HG03354 (cell line): ENCODE results near the gene OR10W1.

Source experiments
- ATAC-seq: cut with Tn5 transposase; IDR thresholded peaks from one replicate; pipeline ENCODE4 v1.9.1; 2021; ENCODE audit warnings: mild to moderate bottlenecking; ENCODE audit not compliant: unreplicated experiment, poor library complexity, severe bottlenecking

Gene OR10W1, protein sequence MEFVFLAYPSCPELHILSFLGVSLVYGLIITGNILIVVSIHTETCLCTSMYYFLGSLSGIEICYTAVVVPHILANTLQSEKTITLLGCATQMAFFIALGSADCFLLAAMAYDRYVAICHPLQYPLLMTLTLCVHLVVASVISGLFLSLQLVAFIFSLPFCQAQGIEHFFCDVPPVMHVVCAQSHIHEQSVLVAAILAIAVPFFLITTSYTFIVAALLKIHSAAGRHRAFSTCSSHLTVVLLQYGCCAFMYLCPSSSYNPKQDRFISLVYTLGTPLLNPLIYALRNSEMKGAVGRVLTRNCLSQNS

DNA sequence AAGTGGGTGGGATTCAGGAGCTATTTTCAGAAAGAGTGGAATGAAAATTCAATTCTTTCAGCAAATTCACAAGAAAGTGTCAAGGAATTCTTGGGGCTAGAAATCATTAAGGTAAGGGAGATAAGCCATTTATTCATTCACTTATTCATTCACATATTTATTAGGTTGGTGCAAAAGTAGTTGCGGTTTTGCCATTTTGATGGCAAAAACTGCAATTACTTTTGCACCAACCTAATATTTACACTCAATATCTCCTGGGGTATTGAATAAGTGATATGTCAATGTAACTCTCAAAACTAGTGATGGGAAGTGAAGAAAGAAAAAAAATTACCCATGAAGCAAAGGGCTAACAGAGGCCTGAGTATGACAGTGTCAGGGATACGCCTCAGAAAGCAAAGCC, at the start of gene OR10W1:
Gene OR10W1, minus strand, starts transcription at position 119 of the 400 bp plus-strand sequence. CDS start 402 bp downstream, outside the sequence.
- no peak for ATAC-seq

DNA sequence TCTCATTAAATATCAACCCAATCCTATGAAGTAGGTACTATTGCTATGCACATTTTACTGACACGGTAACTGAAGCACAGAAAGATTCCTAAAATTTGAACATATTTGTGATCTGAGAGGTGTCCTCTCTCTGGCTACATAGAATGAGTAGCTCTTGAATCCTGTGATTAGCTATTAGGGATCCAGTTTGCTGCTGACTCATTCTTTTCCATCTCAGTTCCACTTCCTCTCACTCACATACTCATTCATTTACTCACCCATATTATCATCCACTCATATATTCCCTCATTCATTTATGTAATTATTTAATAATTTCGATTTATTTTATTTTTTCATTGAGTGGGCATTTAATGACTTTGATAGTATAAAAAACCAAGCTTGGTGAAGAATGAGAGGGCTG, 48.1 kb upstream of the OR10W1 start:
- no peak for ATAC-seq

DNA sequence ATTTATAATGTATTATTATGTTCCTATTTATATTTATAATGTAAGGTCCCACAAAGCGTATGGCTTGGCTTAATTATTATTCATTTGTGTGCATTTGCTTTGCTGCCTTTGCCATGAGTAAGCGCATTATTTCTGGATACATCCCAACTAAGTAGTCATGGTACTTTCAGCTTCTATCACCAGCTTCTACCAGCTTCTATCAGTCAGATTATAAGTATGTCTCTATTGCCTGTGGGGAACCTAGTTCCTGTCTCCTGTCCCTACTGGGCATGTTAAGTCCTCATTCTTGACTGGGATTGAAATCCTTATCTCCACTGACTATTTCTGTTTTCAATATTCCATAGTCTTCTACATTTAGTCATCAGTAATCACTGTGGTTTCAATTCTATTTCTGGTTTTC, 33.5 kb upstream of the OR10W1 start:
- ATAC-seq: no peak

DNA sequence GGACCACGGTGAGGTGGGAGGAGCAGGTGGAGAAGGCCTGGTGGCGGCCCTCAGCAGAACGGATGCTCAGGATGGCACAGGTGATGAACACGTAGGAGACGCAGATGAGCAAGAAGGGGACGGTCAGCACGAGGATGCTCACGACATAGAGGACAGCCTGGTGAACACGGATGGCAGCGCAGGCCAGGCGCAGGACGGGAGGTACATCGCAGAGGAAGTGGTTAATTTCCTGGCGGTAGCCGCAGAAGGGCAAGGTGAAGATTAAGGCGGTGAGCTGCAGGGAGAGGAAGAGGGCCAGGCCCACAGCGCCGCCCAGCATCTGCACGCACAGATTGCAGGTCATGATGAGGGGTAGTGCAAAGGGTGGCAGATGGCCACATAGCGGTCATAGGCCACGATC, 24.0 kb upstream of the OR10W1 start:
- no peak for ATAC-seq

DNA sequence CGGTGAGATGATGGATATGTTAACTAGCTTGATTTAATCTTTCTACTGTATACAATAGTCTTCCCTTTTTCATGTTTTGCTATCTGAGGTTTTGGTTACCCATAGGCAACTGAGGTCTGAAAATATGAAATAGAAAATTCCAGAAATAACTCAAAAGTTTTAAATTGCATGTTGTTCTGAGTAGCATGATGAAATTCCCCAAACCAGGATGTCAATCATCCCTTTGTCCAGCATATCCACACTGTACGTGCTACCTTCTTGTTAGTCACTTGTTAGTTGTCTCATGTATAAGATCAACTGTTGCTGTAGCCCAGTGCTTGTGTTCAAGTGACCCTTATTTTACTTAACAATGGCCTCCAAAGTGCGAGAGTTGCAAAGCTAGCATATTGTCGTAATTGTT, 21.2 kb upstream of the OR10W1 start:
- no peak for ATAC-seq

DNA sequence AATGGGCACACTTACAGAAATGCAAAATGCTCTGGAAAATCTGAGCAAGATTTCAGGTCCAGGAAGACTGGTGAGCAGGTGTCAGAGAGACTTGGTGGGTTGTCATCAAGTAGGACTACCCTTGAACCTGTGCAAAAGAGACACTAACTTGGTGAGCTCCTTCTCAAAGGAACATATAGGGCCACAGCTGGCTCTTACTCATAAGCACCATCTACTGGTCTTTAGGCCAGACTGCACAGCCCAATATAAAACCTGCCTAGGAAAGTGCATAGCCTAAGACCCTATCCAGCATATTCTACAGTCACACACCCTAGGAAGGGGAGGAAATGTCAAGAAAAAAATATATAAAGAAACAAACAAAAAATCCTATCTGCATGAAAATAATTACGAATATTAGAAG, 18.2 kb upstream of the OR10W1 start:
- ATAC-seq: peak; percentile 83

DNA sequence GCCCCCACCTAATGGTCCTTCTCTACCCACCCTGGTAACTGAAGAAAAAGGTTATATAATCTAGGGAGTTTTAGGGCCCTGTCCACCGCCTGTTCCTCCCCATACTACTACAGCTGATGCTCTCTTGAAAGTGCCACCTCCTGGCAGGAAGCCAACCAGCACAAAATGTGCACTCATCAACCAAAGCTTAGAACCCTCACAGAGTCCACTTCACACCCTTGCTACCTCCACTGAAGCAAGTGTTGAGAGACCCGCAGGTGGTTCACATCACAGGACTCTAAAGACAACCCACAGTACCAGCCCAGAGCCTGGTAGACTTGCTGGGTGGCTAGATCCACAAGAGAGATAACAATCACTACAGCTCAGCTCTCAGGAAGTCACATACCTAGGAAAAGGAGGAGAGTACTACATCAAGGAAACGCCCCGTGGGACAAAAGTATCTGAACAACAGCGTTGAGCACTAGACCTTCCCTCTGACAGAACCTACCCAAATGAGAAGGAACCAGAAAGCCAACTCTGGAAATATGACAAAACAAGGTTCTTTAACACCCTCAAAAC, 17.5 kb upstream of the OR10W1 start:
- no peak for ATAC-seq

DNA sequence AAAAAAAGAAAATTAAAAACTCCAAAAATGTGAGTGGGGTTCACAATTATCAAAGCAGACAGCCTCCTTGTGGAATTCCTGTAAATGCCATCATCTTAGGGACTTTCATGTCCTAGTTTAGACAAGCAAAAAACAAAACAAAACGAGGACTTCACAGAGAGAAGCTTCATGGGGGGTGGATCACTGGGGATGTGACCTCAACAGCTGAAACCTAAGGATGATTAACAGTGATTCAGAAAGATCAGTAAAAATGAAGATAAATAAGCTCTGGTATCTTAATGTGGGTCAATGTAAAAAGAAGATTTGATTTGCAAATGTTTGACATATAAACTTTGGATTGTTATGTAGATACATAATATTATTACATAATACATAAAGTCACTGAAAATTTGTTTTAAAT, 8.1 kb upstream of the OR10W1 start:
- ATAC-seq: no peak

DNA sequence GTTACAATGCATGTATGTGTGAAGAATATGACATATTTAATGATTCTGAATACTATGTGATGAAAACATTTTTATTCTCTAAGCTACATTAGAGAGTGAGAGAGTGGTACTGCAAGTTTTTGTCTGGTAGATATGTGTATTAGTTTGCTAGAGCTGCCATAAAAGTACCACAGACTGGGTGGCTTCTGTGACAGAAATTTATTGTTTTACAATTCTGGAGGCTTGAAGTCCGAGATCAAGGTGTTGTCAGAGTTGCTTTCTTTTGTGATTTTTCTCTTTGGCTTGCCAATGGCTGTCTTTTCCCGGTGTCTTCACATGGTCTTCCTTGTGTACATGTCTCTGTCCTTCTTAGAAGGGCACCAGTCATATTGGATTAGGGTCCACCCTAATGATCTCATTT, 6.9 kb upstream of the OR10W1 start:
- ATAC-seq: no peak

DNA sequence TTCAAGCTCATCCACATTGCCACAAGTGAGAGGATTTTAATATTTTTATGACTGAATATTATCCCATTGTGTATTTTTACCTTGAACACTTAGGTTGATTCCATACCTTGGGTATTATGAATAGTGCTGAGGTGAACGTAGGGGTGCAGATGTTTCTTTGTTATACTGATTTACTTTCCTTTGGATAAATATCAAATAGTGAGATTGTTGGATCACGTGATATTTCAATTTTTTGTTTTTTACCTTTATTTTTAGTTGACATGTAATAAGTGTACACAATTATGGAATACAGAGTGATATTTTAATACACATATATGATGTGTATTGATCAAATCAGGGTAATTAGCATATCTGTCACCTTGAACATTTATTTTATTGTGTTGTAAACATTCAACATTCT, 8.1 kb downstream of the OR10W1 start:
- ATAC-seq: no peak

DNA sequence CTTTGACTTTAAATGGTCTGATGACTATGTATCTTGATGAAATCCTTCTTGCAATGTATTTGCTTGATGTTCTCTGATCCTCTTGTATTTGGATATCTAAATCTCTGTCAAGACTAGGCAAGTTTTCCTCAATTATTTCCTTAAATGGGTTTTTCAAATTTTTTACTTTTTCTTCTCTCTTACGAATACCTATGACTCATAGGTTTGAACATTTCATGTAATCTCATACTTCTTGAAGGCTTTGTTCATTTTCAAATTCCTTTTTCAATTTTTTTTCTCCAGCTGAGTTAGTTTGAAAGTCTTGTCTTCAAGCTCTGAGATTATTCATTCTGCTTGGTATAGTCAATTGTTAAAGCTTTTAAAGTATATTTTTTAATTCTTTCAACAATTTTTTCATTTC, 13.1 kb downstream of the OR10W1 start:
- no peak for ATAC-seq

DNA sequence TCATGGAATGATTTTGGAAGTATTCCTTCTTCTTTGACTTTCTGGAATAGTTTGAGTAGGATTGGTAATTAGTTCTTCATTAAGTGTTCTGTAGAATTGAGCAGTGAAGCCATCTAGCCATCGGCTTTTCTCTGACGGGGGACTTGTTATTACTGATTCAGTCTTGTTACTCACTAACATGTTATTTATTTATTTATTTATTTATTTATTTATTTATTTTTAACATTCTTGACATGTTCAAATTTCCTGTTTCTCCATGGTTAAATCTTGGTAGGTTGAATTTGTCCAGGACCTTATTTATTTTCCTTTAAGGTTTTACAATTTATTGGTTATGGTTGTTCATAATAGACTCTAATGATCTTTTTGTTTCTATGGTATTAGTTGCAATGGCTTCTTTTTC, 24.1 kb downstream of the OR10W1 start:
- no peak for ATAC-seq

DNA sequence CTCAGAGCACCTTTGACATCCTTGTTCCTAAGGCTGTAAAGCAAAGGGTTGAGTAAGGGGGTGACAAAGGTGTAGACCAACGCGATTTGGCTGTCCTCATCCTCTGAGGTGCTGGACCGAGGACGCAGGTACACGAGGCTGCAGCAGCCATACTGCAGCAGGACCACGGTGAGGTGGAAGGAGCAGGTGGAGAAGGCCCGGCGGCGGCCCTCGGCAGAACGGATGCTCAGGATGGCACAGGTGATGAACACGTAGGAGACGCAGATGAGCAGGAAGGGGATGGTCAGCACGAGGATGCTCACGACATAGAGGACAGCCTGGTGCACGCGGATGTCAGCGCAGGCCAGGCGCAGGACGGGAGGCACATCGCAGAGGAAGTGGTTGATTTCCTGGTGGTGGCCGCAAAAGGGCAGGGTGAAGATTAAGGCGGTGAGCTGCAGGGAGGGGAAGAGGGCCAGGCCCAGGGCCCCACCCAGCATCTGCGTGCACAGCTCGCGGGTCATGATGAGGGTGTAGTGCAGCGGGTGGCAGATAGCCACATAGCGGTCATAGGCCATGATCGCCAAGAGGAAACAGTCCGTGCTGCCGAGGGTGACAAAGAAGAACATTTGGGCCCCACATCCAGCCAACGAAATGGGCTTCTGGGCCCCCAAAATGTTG, 40.0 kb downstream of the OR10W1 start:
- ATAC-seq: no peak

DNA sequence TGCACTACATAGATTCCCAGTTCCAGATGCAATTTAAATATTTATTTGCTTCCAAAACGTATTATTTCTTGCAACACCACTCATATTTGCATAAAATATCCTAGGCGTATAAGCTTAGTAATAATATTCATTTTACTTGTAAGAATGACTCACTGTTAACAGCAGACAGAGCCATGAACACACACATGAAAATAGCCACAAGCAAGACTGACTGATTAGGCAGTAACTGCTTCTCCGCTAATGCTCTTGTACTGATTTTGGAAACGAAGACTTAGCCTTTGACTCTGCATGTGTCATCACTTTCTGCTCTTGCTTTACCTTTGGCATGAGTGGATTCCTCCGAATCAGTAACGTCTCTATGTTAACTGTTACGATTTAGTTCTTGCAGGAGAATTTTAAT, 45.3 kb downstream of the OR10W1 start:
- no peak for ATAC-seq
